ENCODE measurements around the gene LILRA5.
"Not testable (repeated sequence)": the region's sequence is repeated elsewhere in the genome, so short reads cannot be mapped to it uniquely, and the experiment has no call there.

The LILRA5 gene

DNA sequence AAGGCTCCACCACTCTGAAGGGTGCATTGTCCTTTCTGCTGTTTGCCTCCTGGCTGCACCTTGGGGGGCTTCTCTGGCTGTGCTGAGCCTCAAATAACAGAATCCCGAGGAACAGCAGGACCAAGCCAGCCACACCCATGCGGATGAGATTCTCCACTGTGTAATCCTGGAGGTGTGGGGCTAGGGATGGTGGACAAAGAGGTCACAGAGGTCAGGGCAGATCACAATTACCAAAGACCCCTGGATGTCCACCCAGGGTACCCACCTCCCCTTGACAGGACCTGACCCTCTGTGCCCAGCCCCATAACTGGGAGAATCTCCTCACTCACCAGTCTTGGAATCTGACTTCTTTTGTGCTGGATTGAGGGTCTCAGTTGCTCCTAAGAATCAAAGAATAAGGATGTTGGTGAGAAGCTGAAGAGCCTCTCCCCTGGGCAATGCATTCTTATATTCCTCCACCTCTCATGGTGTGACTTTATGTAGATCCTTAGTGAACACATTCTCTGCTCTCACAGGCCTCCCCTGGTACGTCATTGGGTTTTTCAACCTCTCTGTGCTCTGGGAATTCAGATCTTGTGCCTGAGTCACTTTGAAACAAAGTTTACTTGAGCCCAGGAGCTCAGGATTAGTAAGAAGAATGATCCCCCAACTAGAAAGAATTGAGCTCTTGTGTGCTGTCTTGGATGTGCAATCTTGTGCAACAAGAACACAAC is 20.8 kb upstream of the LILRA5 start:
- no peak for DNase-seq

GRCh38 chr19:54332149-54332548 is 19.2 kb upstream of the LILRA5 start:
- no peak for DNase-seq

GRCh38 chr19:54331626-54332025 is 18.7 kb upstream of the LILRA5 start:
- DNase-seq: no peak

- DNase-seq: no peak
Observed at GRCh38 chr19:54329476-54330165, 16.7 kb upstream of the LILRA5 start.

GRCh38 chr19:54328781-54329180 is 15.8 kb upstream of the LILRA5 start:
- DNase-seq: not testable (repeated sequence)

DNA sequence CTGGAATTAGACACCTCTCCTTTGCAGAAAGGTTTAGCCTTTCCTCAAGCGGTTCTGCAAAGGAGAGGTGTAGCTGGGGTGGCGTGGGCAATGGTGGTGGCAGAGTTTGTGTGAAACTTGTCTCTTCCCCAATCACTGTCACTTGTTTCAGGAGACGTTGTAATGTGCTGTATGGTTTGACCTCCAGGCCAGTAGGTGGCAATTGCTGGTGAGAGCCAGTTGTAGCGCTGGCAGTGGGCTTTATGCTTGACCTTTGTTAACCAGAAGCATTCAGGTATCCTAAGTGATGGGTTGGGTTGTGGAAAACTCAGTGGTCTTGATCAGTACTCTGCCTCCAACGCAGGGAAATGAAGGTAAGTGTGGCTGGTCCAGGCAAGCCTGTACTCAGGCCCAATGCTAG is 12.7 kb upstream of the LILRA5 start:
- DNase-seq: no peak

- peak; percentile 40 for DNase-seq
Observed at GRCh38 chr19:54325194-54325621, 12.2 kb upstream of the LILRA5 start.

DNA sequence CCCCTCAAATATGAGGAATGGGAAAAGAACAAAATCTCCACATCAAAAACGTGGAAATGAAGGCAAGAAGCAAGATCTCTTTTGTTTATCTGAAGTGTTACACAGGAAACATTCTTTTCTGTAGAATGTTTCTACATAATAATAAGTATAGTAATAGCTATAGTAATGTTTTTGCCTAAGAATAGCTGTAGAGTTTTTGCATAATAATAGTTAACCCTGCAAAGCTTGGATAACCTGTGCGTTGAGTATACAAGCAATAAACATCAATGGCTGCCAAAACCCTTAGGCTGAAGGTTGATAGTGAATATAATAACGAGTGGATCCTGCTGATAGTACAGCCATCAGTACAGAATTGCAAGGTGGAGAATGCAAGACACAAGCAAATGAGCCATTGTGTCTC is 11.1 kb upstream of the LILRA5 start:
- no peak for DNase-seq

- DNase-seq: not testable (repeated sequence)
Observed at GRCh38 chr19:54322934-54323333, 10.0 kb upstream of the LILRA5 start.

DNA sequence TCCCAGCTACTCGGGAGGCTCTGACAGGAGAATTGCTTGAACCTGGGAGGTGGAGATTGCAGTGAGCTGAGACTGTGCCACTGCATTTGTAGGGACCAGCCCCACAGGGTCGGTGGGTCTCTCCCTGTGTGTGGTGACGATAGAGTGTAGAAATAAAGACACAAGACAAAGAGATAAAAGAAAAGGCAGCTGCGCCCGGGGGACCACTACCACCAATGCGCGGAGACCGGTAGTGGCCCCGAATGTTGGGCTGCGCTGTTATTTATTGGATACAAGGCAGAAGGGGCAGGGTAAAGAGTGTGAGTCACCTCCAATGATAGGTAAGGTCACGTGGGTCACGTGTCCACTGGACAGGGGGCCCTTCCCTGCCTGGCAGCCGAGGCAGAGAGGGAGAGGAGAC is 9.3 kb upstream of the LILRA5 start:
- DNase-seq: not testable (repeated sequence)

- DNase-seq: no peak
Observed at GRCh38 chr19:54319892-54320670, 7.1 kb upstream of the LILRA5 start.

GRCh38 chr19:54319049-54319448 is 6.1 kb upstream of the LILRA5 start:
- DNase-seq: no peak

DNA sequence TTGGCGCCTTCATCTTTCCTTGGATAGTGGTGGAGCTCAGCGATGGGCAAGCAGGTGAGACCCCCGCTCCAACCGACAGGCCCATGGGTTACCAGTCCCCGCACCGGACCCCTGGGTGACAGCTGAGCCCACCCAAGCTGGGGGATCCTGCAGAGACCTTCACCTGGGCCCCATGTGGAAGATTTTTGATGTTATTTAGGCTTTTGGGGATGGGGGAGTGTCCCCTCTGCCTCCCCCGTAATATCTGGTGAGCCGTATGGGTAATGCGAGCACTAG is 4.9 kb upstream of the LILRA5 start:
- DNase-seq: no peak

GRCh38 chr19:54317108-54317964 is 4.4 kb upstream of the LILRA5 start:
- DNase-seq: no peak

- DNase-seq: no peak
Observed at GRCh38 chr19:54316746-54317107, 3.8 kb upstream of the LILRA5 start.

DNA sequence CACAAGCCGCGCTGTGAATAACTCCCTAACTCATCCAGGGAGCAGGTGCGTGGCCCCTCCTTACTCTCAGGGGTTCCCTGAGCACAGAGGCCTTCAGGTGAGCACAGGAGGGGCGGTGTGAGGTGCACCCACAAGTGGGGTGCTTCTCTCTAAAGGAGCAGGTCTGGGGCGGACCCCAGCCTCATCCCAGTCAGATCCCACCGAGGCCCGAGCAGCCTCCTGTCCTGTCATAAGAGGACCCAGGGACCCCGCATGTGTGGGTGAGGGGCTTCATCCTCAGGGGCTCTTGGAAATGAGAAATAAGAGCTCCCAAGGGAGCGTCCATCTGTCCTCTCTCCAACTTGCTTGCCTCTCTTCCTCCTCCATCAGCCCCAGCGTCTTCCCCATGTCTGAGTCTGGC is 3.0 kb upstream of the LILRA5 start:
- no peak for DNase-seq

DNA sequence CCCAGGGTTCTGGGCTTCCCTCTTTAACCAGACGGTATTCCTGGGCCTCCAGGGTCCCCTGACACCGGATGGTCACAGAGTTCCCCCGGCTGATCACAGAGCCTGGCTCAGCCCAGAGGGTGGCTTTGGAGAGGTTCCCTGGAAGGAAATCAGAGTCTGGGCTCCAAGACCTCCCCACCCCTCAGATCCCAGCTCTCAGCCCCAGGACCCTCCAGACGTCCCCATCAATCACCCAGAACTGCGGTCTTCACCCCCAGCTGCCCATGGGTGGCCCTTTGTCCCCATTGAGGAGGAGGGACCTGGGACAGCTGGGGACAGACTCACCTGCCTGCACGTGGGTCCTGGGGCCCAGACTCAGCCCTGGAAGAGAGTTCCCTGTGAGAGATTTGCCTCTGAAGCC is 955 bp downstream of the LILRA5 start:
- DNase-seq: no peak

DNA sequence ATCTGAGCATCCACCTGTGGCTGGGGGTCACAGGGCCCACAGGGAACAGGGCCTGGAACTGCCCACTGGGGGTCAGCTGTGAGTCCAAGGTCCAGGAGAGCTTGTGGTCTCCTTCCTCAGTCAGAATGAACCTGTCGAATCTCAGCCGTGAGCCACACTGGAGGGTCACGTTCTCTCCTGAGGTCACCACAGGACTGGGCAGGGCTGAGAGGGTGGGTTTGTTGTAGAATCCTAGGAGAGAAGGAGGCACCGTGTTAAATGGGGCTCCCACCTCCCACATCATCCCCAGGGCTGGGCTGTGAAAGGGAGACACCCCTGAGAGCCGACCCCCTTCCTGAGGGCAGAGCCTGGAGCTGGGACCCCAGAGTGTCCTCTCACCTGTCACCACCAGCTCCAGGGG is 1.5 kb downstream of the LILRA5 start:
- DNase-seq: no peak

DNA sequence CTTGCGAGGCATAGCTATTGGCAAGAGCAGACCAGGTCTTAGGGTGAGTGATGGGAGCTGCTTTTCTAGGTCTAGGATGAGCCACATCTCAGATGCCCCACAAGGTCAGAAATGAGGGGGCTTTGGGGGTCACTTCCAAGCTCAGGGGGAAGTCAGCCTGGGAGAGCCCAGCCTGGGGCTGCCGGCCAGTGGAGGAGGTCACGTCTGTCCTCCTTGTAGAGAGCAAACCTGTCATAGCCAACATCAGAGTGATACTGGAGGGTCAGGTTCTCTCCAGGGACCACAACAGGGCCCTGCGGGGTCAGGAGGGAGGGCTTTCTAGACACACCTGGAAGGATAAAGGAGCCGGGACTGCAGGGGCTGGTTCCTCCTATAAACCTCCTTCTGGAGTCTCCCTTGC is 2.4 kb downstream of the LILRA5 start:
- no peak for DNase-seq

DNA sequence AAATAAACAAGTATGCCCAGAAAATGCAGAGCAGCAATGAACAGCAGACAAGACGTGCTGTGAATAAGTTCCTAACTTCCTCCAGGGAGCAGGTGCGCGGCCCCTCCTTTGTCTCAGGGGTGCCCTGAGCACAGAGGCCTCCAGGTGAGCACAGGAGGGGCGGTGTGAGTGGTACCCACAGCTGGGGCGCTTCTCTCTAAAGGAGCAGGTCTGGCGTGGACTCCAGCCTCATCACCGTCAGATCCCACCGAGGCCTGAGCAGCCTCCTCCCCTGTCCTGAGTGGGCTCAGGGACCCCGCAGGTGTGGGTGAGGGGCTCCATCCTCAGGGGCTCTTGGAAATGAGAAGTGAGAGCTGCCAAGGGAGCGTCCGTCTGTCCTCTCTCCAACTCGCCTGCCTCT is 3.2 kb downstream of the LILRA5 start:
- no peak for DNase-seq

DNA sequence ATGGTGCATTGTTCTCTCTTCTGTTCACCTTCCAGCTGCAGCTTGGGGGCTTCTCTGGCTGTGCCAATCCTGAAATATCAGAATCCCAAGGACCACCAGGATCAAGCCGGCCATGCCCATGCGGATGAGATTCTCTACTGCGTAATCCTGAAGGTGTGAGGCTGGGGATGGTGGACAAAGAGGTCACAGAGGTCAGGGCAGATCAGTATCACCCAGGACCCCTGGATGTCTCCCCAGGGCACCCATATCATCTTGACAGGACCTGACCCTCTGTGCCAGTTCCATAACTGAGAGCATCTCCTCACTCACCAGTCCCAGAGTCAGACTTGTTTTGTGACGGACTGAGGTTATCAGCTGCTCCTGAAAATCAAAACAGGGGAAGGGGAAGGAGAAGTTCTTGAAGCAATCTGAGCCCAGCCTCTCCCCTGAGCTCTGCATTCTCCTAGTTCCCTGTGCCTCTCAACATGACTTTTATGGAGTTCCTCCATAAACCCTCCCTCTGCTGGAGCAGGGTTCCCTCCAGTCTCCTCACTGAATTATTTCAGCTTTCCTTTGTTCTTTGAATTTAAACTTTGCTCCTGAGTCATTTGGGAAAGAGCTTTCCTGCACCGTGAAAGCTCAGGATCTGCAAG is 5.5 kb downstream of the LILRA5 start:
- no peak for DNase-seq

- DNase-seq: no peak
Observed at GRCh38 chr19:54305141-54305540, 7.8 kb downstream of the LILRA5 start.

- no peak for DNase-seq
Observed at GRCh38 chr19:54302257-54302656, 10.7 kb downstream of the LILRA5 start.
